Measurements from ENCODE around the gene GYS1.

GYS1 gene

DNA sequence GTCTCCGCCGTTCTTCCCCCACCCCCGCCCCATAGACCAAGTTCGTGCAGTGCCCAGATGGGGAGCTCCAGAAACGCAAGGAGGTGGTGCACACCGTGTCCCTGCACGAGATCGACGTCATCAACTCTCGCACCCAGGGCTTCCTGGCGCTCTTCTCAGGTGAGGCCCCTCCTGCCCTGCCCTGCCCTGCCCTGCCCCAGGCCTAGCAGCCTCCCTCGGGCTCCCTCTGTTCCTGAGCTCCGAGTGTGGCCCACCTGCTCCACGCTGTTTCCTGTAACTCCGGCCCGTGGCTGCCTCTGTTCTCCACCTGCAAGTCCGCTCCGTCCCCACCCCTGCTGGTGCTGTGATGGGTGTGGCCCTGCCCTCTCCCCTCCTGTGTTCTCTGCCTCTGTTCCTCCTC, 17.3 kb upstream of the GYS1 start:
- TF ChIP-seq POLR2A (IDR thresholded peaks at IDR 0.05; ENCODE audit: low read depth, low read length) = no peak
- DNase-seq (ENCODE audit: insufficient read length, low spot score) = no peak
- no peak for FAIRE-seq

DNA sequence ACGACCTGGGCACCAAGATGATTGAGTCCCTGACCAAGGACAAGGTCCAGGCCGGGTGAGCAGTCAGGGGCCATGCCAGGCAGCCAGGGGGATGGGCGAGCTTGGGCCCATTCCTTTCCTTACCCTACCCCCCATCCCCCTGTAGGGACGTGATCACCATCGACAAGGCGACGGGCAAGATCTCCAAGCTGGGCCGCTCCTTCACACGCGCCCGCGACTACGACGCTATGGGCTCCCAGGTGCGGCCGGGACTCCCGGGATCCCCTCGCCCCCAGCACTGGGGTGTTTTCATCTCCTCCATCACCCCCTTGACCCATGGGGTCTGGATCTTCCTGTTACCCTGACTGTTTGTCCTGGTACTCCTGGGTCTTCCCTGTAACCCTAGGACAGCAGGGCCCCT, 16.7 kb upstream of the GYS1 start:
- FAIRE-seq (no peak), DNase-seq (ENCODE audit: insufficient read length, low spot score) (no peak)
- TF ChIP-seq POLR2A (IDR thresholded peaks at IDR 0.05; ENCODE audit: low read depth, low read length) = no peak

DNA sequence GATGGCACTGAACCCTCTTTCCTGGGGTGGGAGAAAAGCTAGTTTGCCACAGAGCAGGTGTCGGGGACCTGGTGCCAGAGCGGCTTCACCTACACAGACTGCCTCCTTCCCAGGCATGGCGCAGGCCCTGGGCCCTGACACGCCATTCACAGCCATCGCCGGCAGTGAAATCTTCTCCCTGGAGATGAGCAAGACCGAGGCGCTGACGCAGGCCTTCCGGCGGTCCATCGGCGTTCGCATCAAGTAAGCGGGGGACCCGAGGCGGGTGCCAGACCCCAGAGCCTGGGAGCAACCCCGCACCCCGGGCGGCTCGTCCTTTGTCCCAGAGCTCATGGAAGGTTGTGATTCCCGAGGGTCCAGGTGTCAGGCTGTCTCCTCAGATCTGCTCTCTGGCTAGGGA, 13.8 kb upstream of the GYS1 start:
- no peak for FAIRE-seq
- no peak for TF ChIP-seq POLR2A (IDR thresholded peaks at IDR 0.05; ENCODE audit: low read depth, low read length)
- DNase-seq (ENCODE audit: insufficient read length, low spot score) = no peak

DNA sequence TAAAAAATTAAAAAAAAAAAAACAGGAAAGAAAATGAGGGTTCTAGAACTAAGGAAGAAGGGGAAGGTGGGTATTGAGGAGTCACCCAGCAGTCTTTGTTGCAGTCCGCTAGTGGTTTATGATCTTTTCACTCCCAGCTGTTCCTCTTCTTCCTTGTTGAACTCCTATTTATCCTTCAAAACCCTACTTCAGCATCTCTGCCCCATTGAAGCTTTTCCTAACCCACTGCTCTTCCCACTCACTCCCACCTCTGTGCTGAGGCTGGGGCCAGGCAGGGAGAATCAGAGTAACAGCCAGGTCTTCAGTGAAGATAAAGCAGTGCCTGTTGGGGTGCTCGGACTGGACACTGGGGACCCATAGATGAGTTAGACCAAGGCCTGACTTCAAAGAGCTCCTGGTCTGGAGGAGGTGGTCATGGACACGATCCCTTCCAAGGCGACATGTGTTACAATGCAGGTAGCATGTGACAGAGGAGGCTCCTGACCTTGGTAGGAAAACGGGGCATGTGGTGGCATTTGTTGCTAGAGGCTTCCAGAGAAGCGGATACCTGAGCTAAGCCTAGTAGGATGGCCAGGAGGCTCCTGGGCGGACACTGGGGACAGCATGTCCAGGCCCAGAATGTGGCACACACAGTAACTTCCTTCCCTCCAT, 12.0 kb upstream of the GYS1 start:
- FAIRE-seq = no peak
- DNase-seq (ENCODE audit: insufficient read length, low spot score) = no peak
- TF ChIP-seq POLR2A (IDR thresholded peaks at IDR 0.05; ENCODE audit: low read depth, low read length) = no peak

DNA sequence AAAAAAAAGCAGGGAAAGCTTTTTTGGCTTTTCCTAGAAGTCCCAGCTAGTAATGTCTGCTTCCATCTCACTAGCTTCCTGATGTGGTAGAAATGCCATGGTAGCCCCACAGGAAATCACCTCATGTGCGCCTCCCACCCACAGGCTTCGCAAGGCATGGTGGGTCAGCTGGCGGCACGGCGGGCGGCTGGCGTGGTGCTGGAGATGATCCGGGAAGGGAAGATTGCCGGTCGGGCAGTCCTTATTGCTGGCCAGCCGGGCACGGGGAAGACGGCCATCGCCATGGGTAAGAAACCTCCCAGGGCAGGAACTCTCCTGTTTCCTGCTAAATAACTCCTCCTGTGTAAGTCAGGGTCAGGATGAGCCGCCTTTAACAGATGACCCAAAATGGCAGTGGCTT, 11.0 kb upstream of the GYS1 start:
- FAIRE-seq = no peak

DNA sequence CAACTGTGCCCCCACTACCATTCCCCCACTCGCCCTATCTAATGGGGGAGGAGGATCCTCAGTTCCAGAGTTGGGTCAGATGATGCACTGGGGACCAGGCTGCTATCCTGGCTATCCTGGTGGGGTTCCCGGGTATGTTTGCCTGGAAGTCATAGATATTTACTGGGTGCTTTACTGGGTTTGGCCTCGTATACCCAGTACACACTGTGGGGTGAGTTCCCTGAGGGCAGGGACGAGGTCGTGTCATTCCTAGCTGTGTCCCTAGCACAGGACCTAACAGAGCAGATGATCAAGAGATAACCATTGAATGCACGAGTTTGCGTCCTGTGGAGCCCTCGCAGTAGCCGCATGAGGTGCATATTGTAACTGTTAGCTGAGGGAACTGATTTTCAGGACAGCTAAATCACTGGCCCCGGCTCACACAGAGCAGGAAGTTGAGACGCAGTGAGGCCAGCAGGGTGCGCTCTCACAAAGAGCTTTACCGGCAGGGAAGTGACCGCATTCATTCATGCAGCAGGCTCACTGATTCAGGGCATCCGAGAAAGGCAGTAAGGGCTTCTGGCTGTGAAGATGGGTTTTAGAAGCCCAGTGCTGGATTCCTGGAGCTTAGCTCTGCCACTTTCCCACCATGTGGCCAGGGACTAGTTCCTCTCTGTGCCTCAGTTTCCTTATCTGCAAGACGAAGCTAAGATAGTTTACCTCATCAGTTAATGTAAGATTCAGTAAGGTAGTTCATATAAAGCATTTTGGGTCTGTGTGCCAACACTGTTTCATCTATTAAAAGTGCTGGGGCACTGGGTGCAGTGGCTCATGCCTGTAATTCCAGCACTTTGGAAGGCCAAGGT, 6.6 kb upstream of the GYS1 start:
- DNase-seq (ENCODE audit: insufficient read length, low spot score) = no peak
- no peak for TF ChIP-seq POLR2A (IDR thresholded peaks at IDR 0.05; ENCODE audit: low read depth, low read length)
- no peak for FAIRE-seq

More for the DNA sequence above, 11.0 kb upstream of the GYS1 start:
- DNase-seq (ENCODE audit: insufficient read length, low spot score) = no peak
- no peak for TF ChIP-seq POLR2A (IDR thresholded peaks at IDR 0.05; ENCODE audit: low read depth, low read length)

DNA sequence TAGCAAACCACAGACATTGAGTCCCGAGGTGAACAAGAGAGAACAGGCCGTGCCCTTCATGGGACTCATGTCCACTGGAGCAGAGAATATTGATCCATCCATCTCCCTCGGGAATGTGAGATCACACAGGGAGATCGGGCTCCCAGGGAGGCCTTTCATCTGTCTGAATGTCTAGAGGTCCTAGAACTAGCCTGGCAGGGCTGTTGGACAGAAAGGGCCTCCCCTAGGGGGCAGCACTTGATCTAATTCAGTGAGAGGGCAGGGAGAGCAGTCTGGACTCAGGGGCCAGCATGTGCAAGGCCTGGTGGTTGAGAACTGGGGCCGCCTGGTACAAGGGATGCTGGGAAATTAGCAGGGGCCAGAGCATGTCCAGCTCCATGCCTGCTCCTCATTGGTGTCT, 4.9 kb upstream of the GYS1 start:
- no peak for FAIRE-seq
- TF ChIP-seq POLR2A (IDR thresholded peaks at IDR 0.05; ENCODE audit: low read depth, low read length) = no peak
- no peak for DNase-seq (ENCODE audit: insufficient read length, low spot score)

DNA sequence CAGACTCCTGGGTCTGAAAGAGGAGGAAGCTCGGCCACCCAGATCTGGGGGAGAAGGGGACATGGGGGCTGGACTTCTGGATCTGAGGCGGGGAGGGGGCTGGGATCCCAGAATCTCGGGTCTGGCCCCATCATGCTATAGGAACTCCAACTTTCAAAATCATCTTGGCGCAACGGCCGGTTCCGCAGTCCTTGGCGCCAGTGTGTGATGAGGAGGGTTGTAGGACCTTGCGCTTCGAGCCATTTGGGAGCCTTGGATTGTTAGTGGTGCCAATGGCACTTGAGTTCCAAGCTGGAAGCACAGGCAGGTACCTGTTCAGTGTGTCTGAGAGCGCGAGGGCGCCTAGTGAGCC, 902 bp upstream of the GYS1 start:
- FAIRE-seq = no peak
- DNase-seq (ENCODE audit: insufficient read length, low spot score) = no peak
- TF ChIP-seq POLR2A (IDR thresholded peaks at IDR 0.05; ENCODE audit: low read depth, low read length) = no peak

DNA sequence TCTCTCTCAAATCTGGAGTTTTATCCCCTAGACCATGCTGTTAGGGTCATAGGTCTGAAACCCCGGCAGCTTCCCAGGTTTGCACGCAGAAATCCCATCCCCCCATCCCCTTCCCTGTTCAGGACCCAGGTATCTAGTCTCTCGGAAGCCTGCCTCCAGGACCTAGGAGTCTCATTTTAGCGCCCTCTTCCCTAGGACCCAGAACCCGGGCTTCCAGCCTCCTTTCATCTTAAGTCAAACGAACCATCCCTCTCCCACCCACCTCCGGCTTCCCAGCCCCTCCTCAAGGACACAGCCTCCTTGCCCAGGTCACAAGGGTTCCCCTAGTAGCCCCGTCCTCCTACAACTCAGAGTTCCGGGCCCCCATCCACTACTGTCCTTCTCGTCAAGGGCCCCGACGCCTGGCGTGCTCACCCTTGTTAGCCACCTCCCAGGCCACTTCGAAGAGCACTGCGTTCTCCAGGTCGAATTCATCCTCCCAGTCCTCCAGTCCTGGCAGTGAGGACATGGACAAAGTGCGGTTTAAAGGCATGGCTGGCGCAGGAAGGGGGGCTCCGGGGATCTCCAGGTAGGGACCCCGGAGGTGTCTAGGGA, 431 bp downstream of the GYS1 start:
- FAIRE-seq = no peak
- no peak for DNase-seq (ENCODE audit: insufficient read length, low spot score)
- TF ChIP-seq POLR2A (IDR thresholded peaks at IDR 0.05; ENCODE audit: low read depth, low read length) = no peak

DNA sequence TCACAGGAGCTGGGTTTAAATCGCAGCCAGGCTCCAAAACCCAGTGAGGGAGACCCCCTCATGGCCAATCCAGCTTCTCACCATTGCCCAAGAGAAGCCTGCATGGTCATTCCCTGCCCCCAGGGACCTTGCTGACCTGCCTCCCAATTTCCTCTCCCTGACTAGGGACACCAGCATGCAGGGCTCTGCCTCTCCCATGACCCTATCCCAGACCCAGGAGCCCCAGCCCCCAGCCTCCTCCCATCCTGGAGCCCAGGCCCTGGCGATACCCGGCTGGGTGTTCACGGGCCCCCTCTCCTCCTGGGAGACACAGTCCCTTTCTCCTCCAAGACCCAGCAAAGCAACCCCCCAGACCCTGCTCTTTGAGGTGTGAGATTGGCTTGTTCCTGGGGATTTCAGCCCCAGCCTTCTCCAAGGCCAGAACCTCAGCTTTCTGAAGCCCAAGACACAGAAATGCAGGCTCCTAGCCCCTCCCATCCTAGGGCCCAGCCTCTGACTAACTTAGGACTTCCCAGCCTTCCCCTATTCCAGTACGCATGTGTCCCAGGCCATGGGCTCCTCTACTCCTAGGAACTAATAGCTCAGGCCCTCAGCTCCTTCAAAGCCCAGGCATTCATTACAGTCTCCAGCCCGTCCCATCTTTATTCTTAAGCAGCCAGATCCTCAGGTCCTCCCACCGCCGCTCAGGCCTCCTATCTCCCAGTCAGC, 1.1 kb downstream of the GYS1 start:
- peak; percentile 55 for DNase-seq (ENCODE audit: insufficient read length, low spot score)
- FAIRE-seq = no peak
- TF ChIP-seq POLR2A (IDR thresholded peaks at IDR 0.05; ENCODE audit: low read depth, low read length) = no peak

DNA sequence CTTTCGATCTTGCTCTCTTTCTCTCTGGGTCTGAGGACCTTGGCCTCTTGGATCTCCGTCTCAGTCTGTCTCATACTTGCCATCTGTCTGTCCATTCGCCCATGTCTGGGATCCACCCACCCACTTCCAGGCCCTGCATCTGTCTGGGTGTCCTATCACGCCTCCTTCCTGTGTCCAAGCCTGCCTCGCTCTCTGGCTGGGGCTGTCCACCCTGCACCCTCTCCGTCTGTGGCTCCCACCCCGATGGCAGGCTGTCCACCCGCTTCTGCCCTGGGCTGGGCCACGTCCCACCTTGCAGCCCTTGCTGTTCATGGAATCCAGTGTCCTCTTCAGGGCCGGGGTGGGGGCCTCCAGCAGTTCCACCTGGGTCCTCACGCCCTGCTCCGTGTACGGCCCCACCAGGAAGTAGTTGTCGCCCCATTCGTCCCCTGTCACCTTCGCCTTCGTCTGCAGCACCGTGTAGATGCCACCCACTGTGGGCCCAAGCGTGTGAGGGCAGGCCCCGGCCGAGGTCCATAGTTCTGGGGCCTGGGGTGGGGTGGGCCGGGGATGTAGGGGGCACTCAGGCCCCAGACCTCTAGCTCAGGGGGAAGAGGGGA, 2.0 kb downstream of the GYS1 start:
- FAIRE-seq (no peak), DNase-seq (ENCODE audit: insufficient read length, low spot score) (no peak)
- TF ChIP-seq POLR2A (IDR thresholded peaks at IDR 0.05; ENCODE audit: low read depth, low read length) = no peak

DNA sequence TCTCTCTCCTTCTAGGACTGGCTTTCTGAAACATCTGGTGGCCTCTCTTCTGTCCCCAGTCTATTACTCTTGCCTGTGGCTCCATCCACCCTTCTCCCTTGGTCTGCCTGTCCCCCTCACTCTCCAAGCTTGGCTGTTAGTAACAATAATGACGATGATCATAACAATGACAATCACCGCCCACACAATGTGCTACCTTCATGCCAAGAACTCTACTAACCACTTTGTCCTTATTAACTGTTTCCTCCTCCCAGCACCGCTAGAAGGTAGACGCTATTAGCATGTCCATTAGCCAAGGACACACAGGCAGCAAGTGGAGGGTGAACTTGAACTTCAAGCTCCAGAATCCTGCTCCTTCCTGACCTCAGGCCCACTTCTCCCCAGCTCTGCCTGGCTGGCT, 2.7 kb downstream of the GYS1 start:
- no peak for TF ChIP-seq POLR2A (IDR thresholded peaks at IDR 0.05; ENCODE audit: low read depth, low read length)
- no peak for FAIRE-seq
- no peak for DNase-seq (ENCODE audit: insufficient read length, low spot score)

DNA sequence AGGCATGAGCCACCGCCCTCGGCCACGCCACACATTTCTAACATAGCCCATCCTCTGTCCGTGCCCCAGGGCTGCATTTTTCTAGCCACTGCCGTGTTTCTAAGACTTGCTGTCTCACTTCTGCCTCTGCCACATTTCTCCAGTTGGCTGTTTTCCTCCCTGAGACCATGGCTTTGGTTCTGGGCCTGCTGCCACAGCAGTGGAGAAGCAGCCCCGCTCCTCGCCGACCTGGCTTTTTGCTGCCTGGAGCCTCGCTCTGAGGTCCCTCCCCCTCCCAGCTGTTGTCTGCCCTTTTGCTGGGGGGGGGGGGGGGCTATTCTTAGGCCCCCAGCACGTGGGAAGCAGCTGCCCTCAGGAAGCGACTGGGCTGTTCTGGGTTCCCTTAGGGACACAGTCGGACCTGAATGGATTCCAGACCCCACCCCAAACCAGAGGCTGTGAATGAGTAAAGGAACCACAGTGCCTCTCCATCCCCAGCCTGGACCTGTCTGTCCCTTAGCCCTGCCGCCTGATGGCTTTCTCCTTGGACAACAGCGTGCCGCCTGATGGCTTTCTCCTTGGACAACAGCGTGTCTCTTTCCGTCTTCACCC, 3.3 kb downstream of the GYS1 start:
- no peak for FAIRE-seq
- TF ChIP-seq POLR2A (IDR thresholded peaks at IDR 0.05; ENCODE audit: low read depth, low read length) = no peak
- DNase-seq (ENCODE audit: insufficient read length, low spot score) = no peak

DNA sequence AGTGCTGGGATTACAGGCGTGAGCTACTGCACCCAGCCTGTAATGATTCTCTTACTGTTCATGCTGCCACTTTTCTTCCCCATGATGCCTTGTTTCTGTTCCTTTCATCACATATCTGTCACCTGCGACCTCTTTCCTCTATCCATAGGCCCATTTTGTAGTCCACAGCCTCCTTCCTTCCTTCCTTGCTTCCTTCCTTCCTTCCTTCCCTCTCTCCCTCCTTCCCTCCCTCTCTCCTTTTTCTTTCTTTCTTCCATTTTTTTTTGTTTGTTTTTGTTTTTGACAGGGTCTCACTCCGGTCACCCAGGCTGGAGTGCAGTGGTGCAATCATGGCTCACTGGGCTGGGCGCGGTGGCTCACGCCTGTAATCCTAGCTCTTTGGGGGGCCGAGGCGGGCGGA, 4.2 kb downstream of the GYS1 start:
- no peak for FAIRE-seq
- no peak for DNase-seq (ENCODE audit: insufficient read length, low spot score)
- TF ChIP-seq POLR2A (IDR thresholded peaks at IDR 0.05; ENCODE audit: low read depth, low read length) = no peak
